WTC11 (cell line): ENCODE data around the gene GALNT3. TPM values are rescaled to one million over a fixed set of nuclear protein-coding genes. Genes with fewer than 3 reads are reported as not detected.

ENCODE experiments used
- ATAC-seq: fragments of 200-7000 bp; cut with Tn5 transposase; 2 replicates; pipeline ENCODE4 v1.10.0; 2021; ENCODE audit warnings: mild to moderate bottlenecking, moderate library complexity
- CTCF ChIA-PET: fragments of 300-600 bp; sonication (Branson Sonifier 250); formaldehyde crosslinking; loops from one replicate; lab custom pipeline; 2021; ENCODE audit warnings: antibody characterized with exemption; lab: Charles Lee
- POLR2A ChIA-PET: fragments of 350-600 bp; sonication (Branson Sonifier 250); formaldehyde crosslinking; loops from one replicate; lab custom pipeline; 2021; ENCODE audit warnings: antibody characterized with exemption; lab: Charles Lee
- DNase-seq: peaks from one replicate; pipeline ENCODE4 v3.0.0; 2021; ENCODE audit warnings: low spot score
- H3K27ac Mint-ChIP-seq: 2 replicates; pipeline ENCODE4 v1.8.0; 2021; ENCODE audit warnings: mixed read lengths
- H3K27me3 Mint-ChIP-seq: 2 replicates; pipeline ENCODE4 v1.8.0; 2021; ENCODE audit warnings: low read depth, mild to moderate bottlenecking, moderate library complexity, mixed read lengths
- H3K36me3 Mint-ChIP-seq: 2 replicates; pipeline ENCODE4 v1.8.0; 2021; ENCODE audit warnings: mixed read lengths
- H3K4me1 Mint-ChIP-seq: 2 replicates; pipeline ENCODE4 v1.8.0; 2022; ENCODE audit warnings: mixed read lengths
- H3K4me3 Mint-ChIP-seq: 2 replicates; pipeline ENCODE4 v1.8.0; 2021; ENCODE audit warnings: mild to moderate bottlenecking, moderate library complexity, mixed read lengths
- H3K9me3 Mint-ChIP-seq: 2 replicates; pipeline ENCODE4 v1.8.0; 2021; ENCODE audit warnings: mixed read lengths
- CREB1 ChIP-seq: sonication (generic); formaldehyde crosslinking; IDR thresholded peaks from 2 replicates; pipeline ENCODE4 v1.8.0; 2023; ENCODE audit warnings: mild to moderate bottlenecking, missing genetic modification reagents
- EMX1 ChIP-seq: fragments of 250-450 bp; sonication (Bioruptor Pico); IDR thresholded peaks from 2 replicates; pipeline ENCODE4 v1.8.0; 2021; ENCODE audit warnings: mild to moderate bottlenecking
- FOXK1 ChIP-seq: sonication (generic); formaldehyde crosslinking; IDR thresholded peaks from 2 replicates; pipeline ENCODE4 v1.8.0; 2022; ENCODE audit warnings: mild to moderate bottlenecking, moderate library complexity, missing genetic modification reagents
- HMGA2 ChIP-seq: fragments of 250-450 bp; sonication (Bioruptor Pico); IDR thresholded peaks from 2 replicates; pipeline ENCODE4 v1.4.0; 2021; ENCODE audit warnings: mild to moderate bottlenecking, moderate library complexity
- NFATC4 ChIP-seq: fragments of 250-450 bp; sonication (Bioruptor Pico); IDR thresholded peaks from 2 replicates; pipeline ENCODE4 v1.9.0; 2021; ENCODE audit warnings: mild to moderate bottlenecking
- OVOL2 ChIP-seq: fragments of 250-450 bp; sonication (Bioruptor Pico); IDR thresholded peaks from 2 replicates; pipeline ENCODE4 v1.9.0; 2021; ENCODE audit warnings: mild to moderate bottlenecking, borderline replicate concordance
- PRRX2 ChIP-seq: fragments of 250-450 bp; sonication (Bioruptor Pico); IDR thresholded peaks from 2 replicates; pipeline ENCODE4 v1.8.0; 2021; ENCODE audit warnings: mild to moderate bottlenecking
- RELA ChIP-seq: sonication (generic); formaldehyde crosslinking; IDR thresholded peaks from 2 replicates; pipeline ENCODE4 v1.8.1; 2022; ENCODE audit warnings: missing genetic modification reagents, mild to moderate bottlenecking, borderline replicate concordance
- SMAD3 ChIP-seq: sonication (generic); formaldehyde crosslinking; IDR thresholded peaks from 2 replicates; pipeline ENCODE4 v1.8.0; 2022; ENCODE audit warnings: missing genetic modification reagents, mild to moderate bottlenecking, borderline replicate concordance
- SP1 ChIP-seq: sonication (generic); formaldehyde crosslinking; conservative IDR thresholded peaks from 2 replicates; pipeline ENCODE4 v1.8.1; 2022; ENCODE audit warnings: missing genetic modification reagents
- TEAD1 ChIP-seq: sonication (generic); formaldehyde crosslinking; IDR thresholded peaks from 2 replicates; pipeline ENCODE4 v1.8.0; 2022; ENCODE audit warnings: mild to moderate bottlenecking, missing genetic modification reagents
- TP53 ChIP-seq: sonication (generic); formaldehyde crosslinking; IDR thresholded peaks from 2 replicates; pipeline ENCODE4 v1.8.1; 2023; ENCODE audit warnings: mild to moderate bottlenecking, missing genetic modification reagents
- total RNA-seq: library from RNA; stranded (reverse); gene quantifications from 3 replicates; pipeline ENCODE4 v1.2.3, GENCODE V29; 2021
- TF ChIP-seq, protein P1 (sequence below): fragments of 250-450 bp; sonication (Bioruptor Pico); IDR thresholded peaks from 2 replicates; pipeline ENCODE4 v2.1.2; 2022; ENCODE audit warnings: mild to moderate bottlenecking, moderate library complexity
- TF ChIP-seq, protein P2 (sequence below): sonication (generic); formaldehyde crosslinking; IDR thresholded peaks from 2 replicates; pipeline ENCODE4 v1.8.1; 2023; ENCODE audit warnings: mild to moderate bottlenecking, missing genetic modification reagents, moderate library complexity
- TF ChIP-seq, protein P3 (sequence below): sonication (generic); formaldehyde crosslinking; conservative IDR thresholded peaks from 2 replicates; pipeline ENCODE4 v1.8.1; 2023; ENCODE audit warnings: mild to moderate bottlenecking, low read depth, missing genetic modification reagents, moderate library complexity
- TF ChIP-seq, protein P4 (sequence below): sonication (generic); formaldehyde crosslinking; IDR thresholded peaks from 2 replicates; pipeline ENCODE4 v1.8.0; 2022; ENCODE audit warnings: mild to moderate bottlenecking, missing genetic modification reagents
- TF ChIP-seq, protein P5 (sequence below): sonication (generic); formaldehyde crosslinking; IDR thresholded peaks from 2 replicates; pipeline ENCODE4 v1.8.1; 2022; ENCODE audit warnings: mild to moderate bottlenecking, moderate library complexity, missing genetic modification reagents

The GALNT3 gene
- total RNA-seq, 1 experiment from 2014 or later = 19.4 TPM

DNA sequence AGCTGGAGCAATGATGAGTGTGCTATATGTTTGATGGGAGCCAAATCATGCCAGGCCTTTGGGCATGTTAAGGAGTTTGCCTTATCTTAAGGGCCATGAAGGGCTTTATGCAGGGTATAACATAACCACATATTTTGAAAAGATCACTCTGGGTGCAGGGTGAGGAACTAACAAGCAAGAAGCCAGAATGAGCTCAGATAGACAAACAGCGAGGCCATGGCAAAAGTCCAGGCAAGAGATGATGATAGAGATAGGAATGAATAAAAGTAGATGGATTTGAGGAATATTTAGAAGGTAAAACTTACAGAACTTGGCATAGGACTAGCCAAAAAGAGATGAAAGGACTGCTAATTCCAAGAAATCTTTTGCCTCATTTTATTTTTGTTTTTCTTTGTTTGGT lies 6.7 kb downstream of the GALNT3 start:
- Mint-ChIP-seq H3K4me1 (peaks cover 71% of the 10 kb centered on the region), H3K36me3 (peaks cover 28% of the 10 kb centered on the region), H3K27me3 (no peaks in the 10 kb centered on the region), H3K4me3 (no peak overlapping the region), H3K27ac (peak overlapping the region; percentile 78), H3K9me3 (no peaks in the 10 kb centered on the region)
- ChIA-PET CTCF (interaction anchor here (0.5 to 1.3 kb wide), 3 partner anchors 8 to 147 kb away, joined by 3 to 8 read pairs (median 4); no protein-coding TSS in a partner anchor), POLR2A (no interaction called here)
- DNase-seq (no peak), ATAC-seq (no peak)
- TF ChIP-seq, protein P1, sequence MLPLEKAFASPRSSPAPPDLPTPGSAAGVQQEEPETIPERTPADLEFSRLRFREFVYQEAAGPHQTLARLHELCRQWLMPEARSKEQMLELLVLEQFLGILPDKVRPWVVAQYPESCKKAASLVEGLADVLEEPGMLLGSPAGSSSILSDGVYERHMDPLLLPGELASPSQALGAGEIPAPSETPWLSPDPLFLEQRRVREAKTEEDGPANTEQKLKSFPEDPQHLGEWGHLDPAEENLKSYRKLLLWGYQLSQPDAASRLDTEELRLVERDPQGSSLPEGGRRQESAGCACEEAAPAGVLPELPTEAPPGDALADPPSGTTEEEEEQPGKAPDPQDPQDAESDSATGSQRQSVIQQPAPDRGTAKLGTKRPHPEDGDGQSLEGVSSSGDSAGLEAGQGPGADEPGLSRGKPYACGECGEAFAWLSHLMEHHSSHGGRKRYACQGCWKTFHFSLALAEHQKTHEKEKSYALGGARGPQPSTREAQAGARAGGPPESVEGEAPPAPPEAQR (CRISPR knock-in tag) = no peak
- TF ChIP-seq SMAD3 (no peak), SP1 (CRISPR knock-in tag) (no peak), TP53 (CRISPR knock-in tag) (no peak), EMX1 (CRISPR knock-in tag) (no peak), RELA (CRISPR knock-in tag) (no peak), FOXK1 (no peak), TEAD1 (CRISPR knock-in tag) (no peak), CREB1 (CRISPR knock-in tag) (no peak)
- TF ChIP-seq, protein P2, sequence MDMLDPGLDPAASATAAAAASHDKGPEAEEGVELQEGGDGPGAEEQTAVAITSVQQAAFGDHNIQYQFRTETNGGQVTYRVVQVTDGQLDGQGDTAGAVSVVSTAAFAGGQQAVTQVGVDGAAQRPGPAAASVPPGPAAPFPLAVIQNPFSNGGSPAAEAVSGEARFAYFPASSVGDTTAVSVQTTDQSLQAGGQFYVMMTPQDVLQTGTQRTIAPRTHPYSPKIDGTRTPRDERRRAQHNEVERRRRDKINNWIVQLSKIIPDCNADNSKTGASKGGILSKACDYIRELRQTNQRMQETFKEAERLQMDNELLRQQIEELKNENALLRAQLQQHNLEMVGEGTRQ (CRISPR knock-in tag) = no peak
- TF ChIP-seq, protein P3, sequence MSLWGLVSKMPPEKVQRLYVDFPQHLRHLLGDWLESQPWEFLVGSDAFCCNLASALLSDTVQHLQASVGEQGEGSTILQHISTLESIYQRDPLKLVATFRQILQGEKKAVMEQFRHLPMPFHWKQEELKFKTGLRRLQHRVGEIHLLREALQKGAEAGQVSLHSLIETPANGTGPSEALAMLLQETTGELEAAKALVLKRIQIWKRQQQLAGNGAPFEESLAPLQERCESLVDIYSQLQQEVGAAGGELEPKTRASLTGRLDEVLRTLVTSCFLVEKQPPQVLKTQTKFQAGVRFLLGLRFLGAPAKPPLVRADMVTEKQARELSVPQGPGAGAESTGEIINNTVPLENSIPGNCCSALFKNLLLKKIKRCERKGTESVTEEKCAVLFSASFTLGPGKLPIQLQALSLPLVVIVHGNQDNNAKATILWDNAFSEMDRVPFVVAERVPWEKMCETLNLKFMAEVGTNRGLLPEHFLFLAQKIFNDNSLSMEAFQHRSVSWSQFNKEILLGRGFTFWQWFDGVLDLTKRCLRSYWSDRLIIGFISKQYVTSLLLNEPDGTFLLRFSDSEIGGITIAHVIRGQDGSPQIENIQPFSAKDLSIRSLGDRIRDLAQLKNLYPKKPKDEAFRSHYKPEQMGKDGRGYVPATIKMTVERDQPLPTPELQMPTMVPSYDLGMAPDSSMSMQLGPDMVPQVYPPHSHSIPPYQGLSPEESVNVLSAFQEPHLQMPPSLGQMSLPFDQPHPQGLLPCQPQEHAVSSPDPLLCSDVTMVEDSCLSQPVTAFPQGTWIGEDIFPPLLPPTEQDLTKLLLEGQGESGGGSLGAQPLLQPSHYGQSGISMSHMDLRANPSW = no peak

DNA sequence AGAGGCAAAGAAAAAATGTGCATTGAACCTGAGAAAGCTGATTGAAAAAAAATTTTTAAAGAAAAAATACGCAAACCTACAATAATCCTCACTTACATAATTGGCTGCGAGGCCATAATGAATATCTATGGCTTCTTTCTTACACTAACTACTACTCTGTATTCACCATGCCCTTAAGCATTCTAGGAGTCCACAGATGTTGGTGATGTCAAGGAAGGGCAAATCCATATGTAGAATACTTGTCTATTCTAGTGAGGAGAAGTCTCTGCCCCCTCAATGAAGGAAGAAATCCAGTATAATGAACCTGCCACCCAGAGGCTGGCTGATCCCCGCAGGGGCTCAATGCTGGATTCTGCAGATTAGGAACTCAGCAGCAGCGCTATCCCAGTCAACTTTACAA lies 14.3 kb downstream of the GALNT3 start:
- no peak overlapping the region for H3K4me3 Mint-ChIP-seq
- ATAC-seq = peak; percentile 15; the same call in 1 of the 2 replicates

More for the DNA sequence above, 14.3 kb downstream of the GALNT3 start:
- ChIA-PET POLR2A (no interaction called here), CTCF (interaction anchor here (0.5 to 2.7 kb wide), 41 partner anchors 7 to 626 kb away, joined by 3 to 44 read pairs (median 5); partner anchors contain the start of genes GALNT3 and TTC21B)
- DNase-seq = no peak
- Mint-ChIP-seq H3K36me3 (peaks cover 53% of the 10 kb centered on the region), H3K9me3 (peaks cover 15% of the 10 kb centered on the region), H3K4me1 (peaks cover 48% of the 10 kb centered on the region), H3K27ac (no peak overlapping the region), H3K27me3 (no peaks in the 10 kb centered on the region)
- no peak for TF ChIP-seq FOXK1
- no peak for TF ChIP-seq SMAD3
- no peak for TF ChIP-seq PRRX2
- TF ChIP-seq, protein P4, sequence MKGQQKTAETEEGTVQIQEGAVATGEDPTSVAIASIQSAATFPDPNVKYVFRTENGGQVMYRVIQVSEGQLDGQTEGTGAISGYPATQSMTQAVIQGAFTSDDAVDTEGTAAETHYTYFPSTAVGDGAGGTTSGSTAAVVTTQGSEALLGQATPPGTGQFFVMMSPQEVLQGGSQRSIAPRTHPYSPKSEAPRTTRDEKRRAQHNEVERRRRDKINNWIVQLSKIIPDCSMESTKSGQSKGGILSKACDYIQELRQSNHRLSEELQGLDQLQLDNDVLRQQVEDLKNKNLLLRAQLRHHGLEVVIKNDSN (CRISPR knock-in tag) = no peak
- TF ChIP-seq NFATC4 (CRISPR knock-in tag) = no peak
- TF ChIP-seq, protein P5, sequence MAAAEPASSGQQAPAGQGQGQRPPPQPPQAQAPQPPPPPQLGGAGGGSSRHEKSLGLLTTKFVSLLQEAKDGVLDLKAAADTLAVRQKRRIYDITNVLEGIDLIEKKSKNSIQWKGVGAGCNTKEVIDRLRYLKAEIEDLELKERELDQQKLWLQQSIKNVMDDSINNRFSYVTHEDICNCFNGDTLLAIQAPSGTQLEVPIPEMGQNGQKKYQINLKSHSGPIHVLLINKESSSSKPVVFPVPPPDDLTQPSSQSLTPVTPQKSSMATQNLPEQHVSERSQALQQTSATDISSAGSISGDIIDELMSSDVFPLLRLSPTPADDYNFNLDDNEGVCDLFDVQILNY (CRISPR knock-in tag) = no peak
- TF ChIP-seq HMGA2 (CRISPR knock-in tag) = no peak
- TF ChIP-seq OVOL2 (CRISPR knock-in tag) = no peak
